ENCODE measurements around the gene MAP6D1. TPM values are rescaled to one million over a fixed set of nuclear protein-coding genes. Genes with fewer than 3 reads are reported as not detected.

The MAP6D1 gene
- total and polyA plus RNA-seq, 9 of the 15 experiments (the other 6 are each of a cell fraction or from before 2014, with no cell fraction given) = 0.16 to 1.5 (median 0.44) TPM; not detected in 3

GRCh38 chr3:183792976-183793375 is 32.4 kb downstream of the MAP6D1 start (continued):
- TF ChIP-seq CTCF (IDR thresholded peaks at IDR 0.05 in 2 of 3, conservative IDR thresholded peaks at IDR 0.05 in 1 of 3; ENCODE audit: insufficient read depth in 2 of 3, low read depth in 1 of 3, low read length in 3 of 3) (no peak), SIN3B (IDR thresholded peaks at IDR 0.05; ENCODE audit: low read depth) (no peak), ZNF830 (CRISPR knock-in tag; IDR thresholded peaks at IDR 0.05) (no peak)

- H4K20me1 ChIP-seq (replicated peaks; ENCODE audit: control insufficient read depth, insufficient read depth, low read length) = no peaks in the 10 kb centered on the region
- no peak overlapping the region for H3K4me2 ChIP-seq (ENCODE audit: insufficient read depth, low read length)
- H3K27me3 ChIP-seq (ENCODE audit: control insufficient read depth in 2 of 2, insufficient read depth in 2 of 2, low read length in 2 of 2) = no peaks in the 10 kb centered on the region
- ATAC-seq = no peak
- ChIA-PET POLR2A (interaction anchor here (0.7 kb wide), 1 partner anchor 790 kb away, joined by 3 read pairs; no protein-coding TSS in a partner anchor), CTCF (ENCODE audit: low intra/inter-chr PET ratio) (no interaction called here)
- H3K79me2 ChIP-seq (ENCODE audit: control insufficient read depth, insufficient read depth, low read length) = no peaks in the 10 kb centered on the region
- H3K9me3 ChIP-seq (replicated peaks; ENCODE audit: control insufficient read depth, insufficient read depth, low read depth, low read length) = no peaks in the 10 kb centered on the region
- 80% methylated on average over 16 of the region's 16 CpGs for WGBS (ENCODE audit: insufficient coverage, low coverage, missing lambda C conversion rate)
- no peaks in the 10 kb centered on the region for H3K9me1 ChIP-seq (ENCODE audit: control insufficient read depth, insufficient read depth, low read length)
- H3K4me3 ChIP-seq = no peak overlapping the region
- DNase-seq (ENCODE audit: extremely low read depth in 1 of 4, low spot score in 3 of 4) = no peak
- BruUV-seq (replicated peaks) = no TSS peak
- H3K36me3 ChIP-seq (ENCODE audit: control insufficient read depth, insufficient read depth, low read length) = peaks cover 66% of the 10 kb centered on the region
- 0 out of 4 replicates have a peak overlapping the region, but pooled peaks of 1 of the 2 experiments have one; percentile 13 for H3K9ac ChIP-seq (ENCODE audit: insufficient read depth in 1 of 2, low read depth in 2 of 2, low read length in 2 of 2)
- intact Hi-C loops (cut with micrococcal nuclease) (no loop called here), in situ Hi-C loops (cut with MboI) (no loop called here)
- H3K27ac ChIP-seq (ENCODE audit: extremely low read depth, low read depth, low read length) = no peak overlapping the region
- H3K4me1 ChIP-seq (replicated peaks in 1 of 2; ENCODE audit: control insufficient read depth in 2 of 2, insufficient read depth in 2 of 2, low read length in 2 of 2) = peaks cover 0 to 6% of the 10 kb centered on the region in 2 experiments; a peak in 3 of 5 replicates
- FAIRE-seq = no peak
- H2AFZ ChIP-seq (ENCODE audit: low read depth, low read length) = no peak overlapping the region
- TF ChIP-seq KHSRP (IDR thresholded peaks at IDR 0.05) = no peak
- no peak for TF ChIP-seq HOMEZ (CRISPR knock-in tag; IDR thresholded peaks at IDR 0.05)
- no peak for TF ChIP-seq C11orf30 (IDR thresholded peaks at IDR 0.05; ENCODE audit: low read depth)
- no peak for TF ChIP-seq HMGN3 (IDR thresholded peaks at IDR 0.05; ENCODE audit: borderline replicate concordance, extremely low read depth, insufficient read length, low read depth, low read length)
- no peak for TF ChIP-seq ZC3H11A (IDR thresholded peaks at IDR 0.05; ENCODE audit: low read depth, low read length)
- TF ChIP-seq ZBTB12 (CRISPR knock-in tag; IDR thresholded peaks at IDR 0.05) = no peak
- no peak for TF ChIP-seq NR0B1 (IDR thresholded peaks at IDR 0.05; ENCODE audit: partially characterized antibody)
- TF ChIP-seq ETV5 (CRISPR knock-in tag; IDR thresholded peaks at IDR 0.05; ENCODE audit: low read depth) = no peak
- TF ChIP-seq ZBTB9 (CRISPR knock-in tag; IDR thresholded peaks at IDR 0.05) = no peak
Observed at GRCh38 chr3:183790700-183791099, 34.7 kb downstream of the MAP6D1 start.
